Gastrocnemius medialis (tissue), 4 donors: ENCODE data around the gene TAS2R46. TPM values are rescaled to one million over a fixed set of nuclear protein-coding genes. Genes with fewer than 3 reads are reported as not detected.

Experiments used
- ATAC-seq, 2 donors: fragments of 150-250 bp; one replicate each; pipeline ENCODE4 v1.9.1; 2016
- DNase-seq, 2 donors: peaks; one replicate each; pipeline ENCODE4 v3.0.0-alpha.2; 2019
- H3K27ac ChIP-seq, 4 donors: fragments of 200-600 bp; sonication (generic); 1 replicate in 1 of 4; 2 replicates in 3 of 4; pipeline ENCODE4 v1.5.1; 2016 to 2018; ENCODE audit warnings: mild to moderate bottlenecking in 2 of 4, moderate library complexity in 1 of 4
- H3K27me3 ChIP-seq, 3 donors: fragments of 200-600 bp; sonication (generic) in 2 of 3; 1 replicate in 1 of 3; 2 replicates in 2 of 3; pipeline versions ENCODE4 v1.5.1 to v1.6.0; 2016 to 2019; ENCODE audit warnings: mild to moderate bottlenecking in 1 of 3, moderate library complexity in 1 of 3
- H3K36me3 ChIP-seq, 2 donors: fragments of 200-600 bp; sonication (generic) in 1 of 2; one replicate each; pipeline ENCODE4 v1.5.1; 2017 to 2018
- H3K4me1 ChIP-seq, 2 donors: fragments of 200-600 bp; sonication (generic) in 1 of 2; one replicate each; pipeline ENCODE4 v1.5.1; 2016 to 2017; ENCODE audit warnings: mild to moderate bottlenecking in 2 of 2
- H3K4me3 ChIP-seq, 4 donors: fragments of 200-600 bp; sonication (generic) in 3 of 4; 1 replicate in 1 of 4; 2 replicates in 3 of 4; pipeline ENCODE4 v1.5.1; 2016 to 2019; ENCODE audit warnings: mild to moderate bottlenecking in 2 of 4
- H3K9me3 ChIP-seq, 3 donors: fragments of 200-600 bp; sonication (generic) in 2 of 3; 1 replicate in 1 of 3; 2 replicates in 2 of 3; pipeline ENCODE4 v1.5.1; 2016 to 2019
- CTCF ChIP-seq, 5 experiments: fragments of 450-650 bp in 3 of 5; fragments of 200-600 bp in 2 of 5; sonication (generic) in 2 of 5; IDR thresholded peaks in 4 of 5; conservative IDR thresholded peaks in 1 of 5; 1 replicate in 4 of 5; 2 replicates in 1 of 5; pipeline ENCODE4 v1.5.1; 2016 to 2019; ENCODE audit warnings: antibody characterized with exemption in 5 of 5, mild to moderate bottlenecking in 3 of 5, moderate library complexity in 3 of 5
- POLR2A ChIP-seq, 2 donors: fragments of 450-650 bp; IDR thresholded peaks; one replicate each; pipeline ENCODE4 v1.6.1; 2017; ENCODE audit warnings: antibody characterized with exemption in 2 of 2, mild to moderate bottlenecking in 2 of 2, moderate library complexity in 2 of 2
- in situ Hi-C, 4 donors: fragments of 200-750 bp; cut with MboI; loops; one replicate each; pipeline versions ENCODE4 v1.15.0 to v1.8.0; 2017; ENCODE audit warnings: low sequenced_read_pairs in 4 of 4
- intact Hi-C: fragments of 100-400 bp; cut with DNase I; formaldehyde crosslinking; loops from one replicate; pipeline ENCODE4 v1.15.1; 2023; ENCODE audit warnings: low total_unique reads
- total RNA-seq, 4 donors: library from RNA; depleted of rRNA; stranded (reverse); fragments of >200 nt; gene quantifications; one replicate each; pipeline versions ENCODE4 v1.1.0 to v1.2.3, GENCODE V29; 2016

Gene TAS2R46
- total RNA-seq, 4 donors from 2014 or later, result 1.5 TPM; not detected in 3

- H3K27ac ChIP-seq, result no peak within 1 kb of the TSS
- no peaks in the 10 kb centered on the region for H3K9me3 ChIP-seq
- H3K36me3 ChIP-seq, result no peaks in the 10 kb centered on the region
- in situ Hi-C loops (no loop called here), intact Hi-C loops (no loop called here)
- no peaks in the 10 kb centered on the region for H3K27me3 ChIP-seq
- H3K4me1 ChIP-seq, result no peaks in the 10 kb centered on the region
- DNase-seq (no peak), ATAC-seq (no peak)
- no peak within 1 kb of the TSS for H3K4me3 ChIP-seq
- TF ChIP-seq CTCF (IDR thresholded peaks at IDR 0.05 in 4 of 5, conservative IDR thresholded peaks at IDR 0.05 in 1 of 5), result no peak
- TF ChIP-seq POLR2A (IDR thresholded peaks at IDR 0.05), result no peak
These were observed 39.6 kb downstream of the TAS2R46 start, which contains the start of gene TAS2R19 for GRCh38 chr12:11022520-11022919. Gene TAS2R19 (minus strand): TSS chr12:11022620. CDS start chr12:11022571, 49 bp downstream.

- in situ Hi-C loops, result no loop called here
- TF ChIP-seq CTCF (IDR thresholded peaks at IDR 0.05 in 4 of 5, conservative IDR thresholded peaks at IDR 0.05 in 1 of 5), result no peak
- TF ChIP-seq POLR2A (IDR thresholded peaks at IDR 0.05), result no peak
- DNase-seq (no peak), ATAC-seq (no peak)
- Histone ChIP-seq H3K36me3 (no peaks in the 10 kb centered on the region), H3K4me1 (no peaks in the 10 kb centered on the region), H3K4me3 (no peak overlapping the region), H3K9me3 (no peaks in the 10 kb centered on the region), H3K27ac (no peak overlapping the region), H3K27me3 (no peaks in the 10 kb centered on the region)
- intact Hi-C loops, result loop anchor here (5.0 kb wide), 1 partner anchor 55 kb away; no protein-coding TSS in a partner anchor
These were observed 45.2 kb downstream of the TAS2R46 start for GRCh38 chr12:11016937-11017336.

DNA sequence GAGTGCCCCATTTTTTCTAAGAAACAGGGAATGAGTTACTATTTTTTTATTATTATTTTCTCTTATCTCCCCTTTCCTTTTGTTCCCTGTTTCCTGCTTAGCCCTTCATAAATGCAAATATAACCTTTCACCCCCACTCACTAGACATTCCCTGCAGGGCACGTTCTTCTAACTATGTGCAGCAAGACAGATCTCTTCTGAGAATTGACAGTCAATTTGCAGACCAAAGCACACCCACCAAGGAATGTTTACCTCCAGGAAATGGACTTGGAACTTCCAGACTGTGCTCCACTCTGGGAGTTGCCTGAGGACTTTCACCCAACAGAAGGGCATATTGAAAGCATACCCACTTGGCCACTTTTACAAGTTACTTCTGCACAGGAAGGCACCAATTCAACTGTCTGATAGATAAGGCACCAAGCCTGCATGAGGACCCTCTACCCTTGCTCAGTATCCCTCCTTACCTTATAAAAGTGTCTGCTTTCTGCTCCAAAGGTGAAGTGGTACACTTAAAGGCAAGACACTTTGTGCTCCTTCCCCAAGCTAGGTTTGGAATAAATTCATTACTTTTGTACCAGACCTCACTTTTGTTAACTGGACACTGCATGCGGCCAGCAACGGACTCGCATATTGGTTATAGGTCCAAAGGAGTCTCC is 46.2 kb downstream of the TAS2R46 start:
- H3K36me3 ChIP-seq, result no peaks in the 10 kb centered on the region
- no peak overlapping the region for H3K4me3 ChIP-seq
- intact Hi-C loops (loop anchor here (5.0 kb wide), 1 partner anchor 56 kb away; no protein-coding TSS in a partner anchor), in situ Hi-C loops (no loop called here)
- H3K9me3 ChIP-seq, result no peaks in the 10 kb centered on the region
- no peak overlapping the region for H3K27ac ChIP-seq
- TF ChIP-seq POLR2A (IDR thresholded peaks at IDR 0.05) (no peak), CTCF (IDR thresholded peaks at IDR 0.05 in 4 of 5, conservative IDR thresholded peaks at IDR 0.05 in 1 of 5) (no peak)
- ATAC-seq (no peak), DNase-seq (no peak)
- H3K4me1 ChIP-seq, result no peaks in the 10 kb centered on the region
- no peaks in the 10 kb centered on the region for H3K27me3 ChIP-seq

- ATAC-seq, result no peak
These were observed 47.9 kb downstream of the TAS2R46 start for GRCh38 chr12:11014234-11014633.

More at GRCh38 chr12:11014234-11014633, 47.9 kb downstream of the TAS2R46 start:
- H3K9me3 ChIP-seq, result no peaks in the 10 kb centered on the region
- no peaks in the 10 kb centered on the region for H3K36me3 ChIP-seq
- H3K4me3 ChIP-seq, result no peak overlapping the region
- intact Hi-C loops (no loop called here), in situ Hi-C loops (no loop called here)
- H3K27ac ChIP-seq, result no peak overlapping the region
- no peak for TF ChIP-seq POLR2A (IDR thresholded peaks at IDR 0.05)
- no peak for TF ChIP-seq CTCF (IDR thresholded peaks at IDR 0.05 in 4 of 5, conservative IDR thresholded peaks at IDR 0.05 in 1 of 5)
- H3K4me1 ChIP-seq, result no peaks in the 10 kb centered on the region
- DNase-seq, result no peak
- no peaks in the 10 kb centered on the region for H3K27me3 ChIP-seq

Other genes with a start within 250 kb of the TAS2R46 start
- gene TAS2R10, start 235.9 kb downstream of the TAS2R46 start, total RNA-seq, result under 1 TPM in 1 of 4 donors, not detected in 3; 0.51 TPM
- gene PRR4, start 212.8 kb downstream of the TAS2R46 start, total RNA-seq, result 1 to 10 TPM in 2 of 4 donors, not detected in 2; 1.2 to 3.5 TPM
- gene PRH1, start 178.0 kb downstream of the TAS2R46 start, total RNA-seq, result 10 to 100 TPM in 1 of 4 donors, 1 to 10 TPM in 3; 2.2 to 21.0 (median 2.9) TPM
- 1 to 10 TPM in 1 of 4 donors, under 1 TPM in 1, not detected in 2; 0.26 to 3.8 TPM for gene TAS2R13, start 152.7 kb downstream of the TAS2R46 start, total RNA-seq
- gene PRH2, start 133.1 kb downstream of the TAS2R46 start, total RNA-seq, result not detected
- gene TAS2R14, start 123.0 kb downstream of the TAS2R46 start, total RNA-seq, result 1 to 10 TPM in 1 of 4 donors, under 1 TPM in 2, not detected in 1; 0.27 to 3.0 (median 0.29) TPM
- 1 to 10 TPM in 1 of 4 donors, not detected in 3; 4.9 TPM for gene TAS2R50, start 75.4 kb downstream of the TAS2R46 start, total RNA-seq
- gene TAS2R20, start 64.0 kb downstream of the TAS2R46 start, total RNA-seq, result 1 to 10 TPM in 1 of 4 donors, under 1 TPM in 1, not detected in 2; 0.53 to 3.6 TPM
- 1 to 10 TPM in 1 of 4 donors, not detected in 3; 2.5 TPM for gene TAS2R19, start 39.7 kb downstream of the TAS2R46 start, total RNA-seq
- gene TAS2R31, start 30.9 kb downstream of the TAS2R46 start, total RNA-seq, result 1 to 10 TPM in 2 of 4 donors, not detected in 2; 3.5 to 3.6 TPM
- gene TAS2R43, start 30.0 kb upstream of the TAS2R46 start, total RNA-seq, result 1 to 10 TPM in 1 of 4 donors, not detected in 3; 2.8 TPM
- gene TAS2R30, start 72.3 kb upstream of the TAS2R46 start, total RNA-seq, result 1 to 10 TPM in 1 of 4 donors, under 1 TPM in 2, not detected in 1; 0.29 to 2.1 (median 0.34) TPM
- gene SMIM10L1, start 108.9 kb upstream of the TAS2R46 start, total RNA-seq, result 10 to 100 TPM; 13.4 to 20.7 (median 16.2) TPM
- not detected for gene TAS2R42, start 124.6 kb upstream of the TAS2R46 start, total RNA-seq
- not detected for gene PRB3, start 207.4 kb upstream of the TAS2R46 start, total RNA-seq
- gene PRB4, start 248.1 kb upstream of the TAS2R46 start, total RNA-seq, result not detected